GM15510 (cell line): ENCODE results near the gene LDLRAD1.

Experiments
- POLR2A ChIP-seq: IDR thresholded peaks from 3 replicates; pipeline ENCODE4 v1.6.1; 2011; ENCODE audit warnings: borderline replicate concordance; ENCODE audit not compliant: insufficient read length; ENCODE audit errors: extremely low read depth

Gene LDLRAD1

DNA sequence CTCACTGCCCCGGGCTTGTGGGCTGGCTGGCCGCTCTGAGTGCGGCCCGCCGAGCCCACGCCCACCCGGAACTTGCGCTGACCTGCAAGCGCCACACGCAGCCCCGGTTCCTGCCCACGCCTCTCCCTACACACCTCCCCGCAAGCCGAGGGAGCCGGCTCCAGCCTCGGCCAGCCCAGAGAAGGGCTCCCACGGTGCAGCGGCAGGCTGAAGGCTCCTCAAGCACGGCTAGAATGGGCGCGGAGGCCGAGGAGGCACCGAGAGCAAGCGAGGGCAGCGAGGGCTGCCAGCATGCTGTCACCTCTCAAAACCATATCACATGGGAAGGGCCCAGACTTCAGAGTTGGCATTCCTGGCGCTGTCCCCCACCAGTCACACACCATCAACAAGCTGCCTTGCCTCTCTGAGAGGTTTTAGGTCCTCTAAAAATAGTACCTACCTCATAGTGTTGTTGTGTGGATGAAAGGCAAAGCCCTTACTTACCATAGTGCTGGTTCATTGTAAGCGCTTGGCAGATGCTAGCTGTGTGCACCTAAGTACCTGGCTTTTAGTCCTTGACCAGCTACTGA, 13.4 kb downstream of the LDLRAD1 start:
- no peak for TF ChIP-seq POLR2A

DNA sequence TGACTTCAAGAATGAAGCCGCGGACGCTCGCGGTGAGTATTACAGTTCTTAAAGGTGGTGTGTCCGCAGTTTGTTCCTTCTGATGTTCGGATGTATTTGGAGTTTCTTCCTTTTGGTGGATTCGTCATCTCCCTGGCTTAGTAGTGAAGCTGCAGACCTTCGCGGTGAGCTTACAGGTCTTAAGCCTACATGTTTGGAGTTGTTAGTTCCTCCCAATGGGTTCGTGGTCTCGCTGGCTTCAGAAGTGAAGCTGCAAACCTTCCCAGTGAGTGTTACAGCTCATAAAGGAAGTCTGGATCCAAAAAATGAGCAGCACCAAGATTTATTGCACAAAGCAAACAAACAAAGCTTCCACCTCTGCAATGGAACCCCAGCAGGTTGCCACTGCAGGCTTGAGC, 14.7 kb downstream of the LDLRAD1 start:
- TF ChIP-seq POLR2A, result no peak

DNA sequence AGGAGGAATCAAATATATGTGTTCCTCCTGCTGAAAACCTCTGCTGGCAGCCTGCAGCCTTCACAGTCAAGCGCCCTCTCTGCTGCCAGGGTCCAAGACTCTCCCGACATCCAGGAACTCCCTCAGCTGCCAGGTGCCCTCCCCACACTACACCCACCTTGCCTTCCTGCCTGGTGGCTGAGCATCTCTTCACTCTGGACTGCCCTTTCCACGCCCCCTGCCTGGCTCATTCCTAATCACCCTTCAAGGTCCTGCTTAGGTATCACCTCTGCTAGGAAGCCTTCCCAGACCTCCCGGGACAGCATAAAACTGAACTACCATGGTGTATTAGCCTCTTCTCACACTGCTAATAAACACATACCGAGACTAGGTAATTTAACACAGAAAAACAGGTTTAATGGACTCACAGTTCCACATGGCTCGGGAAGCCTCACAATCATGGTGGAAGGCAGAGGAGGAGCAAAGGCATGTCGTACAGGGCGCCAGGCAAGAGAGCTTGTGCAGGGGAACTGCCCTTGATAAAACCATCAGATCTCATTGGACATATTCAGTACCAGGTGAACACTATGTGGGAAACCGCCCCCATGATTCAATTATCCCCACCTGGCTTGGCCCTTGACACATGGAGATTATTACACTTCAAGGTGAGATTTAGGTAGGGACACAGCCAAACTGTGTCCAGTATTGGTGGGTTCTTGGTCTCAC, 15.3 kb downstream of the LDLRAD1 start:
- no peak for TF ChIP-seq POLR2A

DNA sequence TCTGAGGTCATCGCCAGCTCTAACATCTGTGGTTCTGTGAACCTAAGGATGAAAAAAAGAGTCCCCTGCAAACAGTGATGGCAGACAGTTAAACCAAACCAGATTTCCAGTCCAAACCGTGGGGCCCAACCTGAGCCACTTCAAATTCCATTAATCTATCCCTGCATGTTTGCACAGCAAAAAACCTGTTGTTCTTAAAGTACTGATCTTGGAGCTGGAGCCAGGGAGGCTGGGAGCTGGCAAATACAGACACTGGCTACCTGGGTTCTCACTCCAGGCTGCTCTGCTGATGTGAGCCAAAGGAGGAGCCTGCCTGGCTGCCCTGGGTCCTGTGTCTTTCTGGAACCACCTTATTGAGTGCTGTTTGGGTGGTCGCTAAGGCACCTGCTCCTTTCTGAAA, 16.4 kb downstream of the LDLRAD1 start:
- TF ChIP-seq POLR2A, result no peak

DNA sequence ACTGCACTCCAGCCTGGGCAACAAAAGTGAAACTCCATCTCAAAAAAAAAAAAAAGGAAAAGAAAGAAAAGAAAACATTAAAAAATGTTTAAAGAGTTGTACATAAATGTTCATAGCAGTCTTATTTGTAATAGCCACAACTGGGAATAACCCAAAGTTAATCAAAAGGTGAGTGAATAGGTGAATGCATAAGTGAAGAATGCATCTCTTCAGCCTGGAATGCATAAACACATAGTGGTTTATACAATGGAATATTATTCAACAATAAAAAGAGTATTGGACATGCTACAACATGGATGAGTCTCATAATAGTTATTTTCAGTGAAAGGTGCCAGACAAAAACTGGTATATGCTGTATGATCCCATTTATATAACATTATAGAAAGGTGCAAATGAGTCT, 18.1 kb downstream of the LDLRAD1 start:
- TF ChIP-seq POLR2A, result no peak

DNA sequence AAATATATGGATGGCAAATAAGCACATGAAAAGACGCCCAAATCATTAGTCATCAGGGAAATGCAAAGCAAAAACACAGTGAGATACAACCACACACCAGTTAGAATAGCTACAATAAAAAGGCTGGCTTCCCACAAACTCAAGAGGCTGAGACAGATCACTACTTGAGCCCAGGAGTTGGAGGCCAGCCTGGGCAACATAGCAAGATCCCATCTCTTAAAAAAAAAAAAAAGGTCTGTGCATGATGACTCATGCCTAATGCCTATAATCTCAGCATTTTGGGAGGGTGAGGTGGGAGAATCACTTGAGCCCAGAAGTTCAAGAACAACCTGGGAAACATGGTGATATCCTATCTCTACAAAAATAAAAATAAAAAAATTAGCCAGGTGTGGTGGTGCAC, 19.8 kb downstream of the LDLRAD1 start:
- TF ChIP-seq POLR2A, result no peak

DNA sequence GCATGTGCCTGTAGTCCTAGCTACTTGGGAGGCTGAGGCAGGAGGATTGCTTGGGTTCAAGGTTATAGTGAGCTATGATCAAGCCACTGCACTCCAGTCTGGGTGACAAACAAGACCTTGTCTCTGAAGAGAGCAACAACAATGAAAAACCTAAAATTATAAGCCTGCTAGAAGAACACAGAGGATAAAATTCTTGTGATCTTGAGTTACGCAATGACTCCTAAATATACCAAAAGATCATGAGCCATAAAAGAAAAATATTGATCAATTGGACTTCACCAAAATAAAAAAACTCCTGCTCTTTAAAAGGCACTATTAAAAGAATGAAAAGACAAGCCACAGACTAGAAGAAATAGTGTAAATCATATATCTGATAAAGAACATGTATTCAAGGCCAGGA, 22.3 kb downstream of the LDLRAD1 start:
- TF ChIP-seq POLR2A, result no peak

DNA sequence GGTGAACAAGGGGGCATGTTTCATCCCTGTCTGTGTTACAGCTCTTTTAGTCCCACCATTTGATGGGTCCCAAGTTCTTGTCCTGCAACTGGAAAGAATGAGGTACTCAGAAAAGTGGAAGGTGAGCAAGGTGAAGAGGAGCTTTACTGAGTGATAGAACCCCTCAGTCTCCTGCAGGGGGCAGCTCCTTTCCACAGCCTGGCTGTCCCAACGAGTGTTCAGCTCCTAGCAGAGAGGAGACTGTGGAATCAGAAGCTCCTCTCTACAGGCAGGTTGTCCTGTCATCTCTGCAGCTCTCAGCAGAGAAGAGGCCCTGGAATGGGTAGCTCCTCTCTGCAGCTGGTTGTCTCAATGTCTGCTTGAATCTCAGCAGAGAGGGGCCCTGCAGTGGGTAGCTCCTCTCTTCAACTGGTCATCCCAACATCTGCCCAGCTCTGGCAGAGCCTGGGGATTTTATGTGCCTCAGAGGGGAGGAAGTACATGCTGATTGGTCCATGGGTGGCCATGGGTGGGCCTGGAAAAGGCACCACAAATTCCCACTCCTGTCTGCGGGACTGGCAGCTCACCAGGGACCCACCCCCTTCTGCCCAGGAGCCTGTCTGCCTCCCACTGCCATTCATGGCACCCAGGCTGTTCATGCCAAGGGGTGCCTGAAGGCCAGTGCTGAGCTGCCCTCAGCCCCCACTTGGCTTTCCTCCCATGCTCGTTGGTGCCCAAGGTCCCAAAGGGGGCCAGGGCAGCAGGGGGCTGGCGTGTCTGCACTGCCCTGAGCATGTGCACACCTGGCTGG, 25.7 kb downstream of the LDLRAD1 start:
- no peak for TF ChIP-seq POLR2A

DNA sequence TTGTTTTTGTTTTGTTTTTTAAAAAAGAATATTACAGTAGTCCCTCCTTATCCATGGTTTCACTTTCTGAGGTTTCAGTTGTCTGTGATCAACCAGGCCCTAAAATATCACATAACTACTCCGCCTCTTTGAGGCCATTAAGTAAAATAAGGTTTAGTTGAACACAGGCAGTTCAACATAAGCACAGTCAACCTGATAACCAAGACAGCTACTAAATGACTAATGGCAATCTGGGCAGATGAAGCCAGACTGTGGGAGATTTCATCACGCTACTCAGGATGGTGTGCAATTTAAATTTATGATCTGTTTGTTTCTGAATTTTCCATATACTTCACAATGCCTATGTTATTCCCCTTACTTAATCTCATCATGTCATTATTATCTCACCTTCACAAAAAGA, 30.1 kb downstream of the LDLRAD1 start:
- TF ChIP-seq POLR2A, result no peak

DNA sequence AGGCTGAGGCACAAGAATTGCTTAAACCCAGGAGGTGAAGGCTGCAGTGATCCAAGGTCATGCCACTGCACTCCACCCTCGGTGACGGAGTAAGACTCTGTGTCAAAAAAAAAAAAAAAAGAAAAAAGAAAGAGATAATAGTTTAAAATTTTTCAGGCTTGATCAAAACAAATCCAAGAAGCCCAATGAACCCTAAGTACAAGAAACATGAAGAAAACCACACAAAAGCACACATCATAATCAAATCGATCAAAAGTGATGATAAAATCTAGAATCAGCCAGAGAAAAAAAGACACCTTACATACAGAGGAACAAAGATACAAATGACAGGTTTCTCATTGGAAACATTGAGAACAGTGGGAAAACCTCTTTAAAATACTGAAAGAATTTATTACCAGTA, 31.5 kb downstream of the LDLRAD1 start:
- no peak for TF ChIP-seq POLR2A

DNA sequence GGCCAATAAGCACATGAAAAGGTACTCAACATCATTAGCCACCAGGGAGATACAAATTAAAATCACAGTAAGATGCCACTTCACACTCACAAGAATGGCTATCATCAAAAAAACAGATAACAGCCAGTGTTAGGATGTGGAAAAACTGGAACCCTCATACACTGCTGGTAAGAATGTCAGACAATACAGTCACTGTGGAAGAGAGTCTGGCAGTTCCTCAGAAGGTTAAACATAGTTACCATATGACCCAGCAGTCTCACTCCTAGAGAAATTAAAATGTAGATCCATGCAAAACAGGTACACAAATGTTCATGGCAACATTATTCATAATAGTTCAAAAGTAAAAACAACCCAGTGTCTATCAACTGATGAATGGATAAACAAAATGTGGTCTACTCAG, 33.3 kb downstream of the LDLRAD1 start:
- no peak for TF ChIP-seq POLR2A

DNA sequence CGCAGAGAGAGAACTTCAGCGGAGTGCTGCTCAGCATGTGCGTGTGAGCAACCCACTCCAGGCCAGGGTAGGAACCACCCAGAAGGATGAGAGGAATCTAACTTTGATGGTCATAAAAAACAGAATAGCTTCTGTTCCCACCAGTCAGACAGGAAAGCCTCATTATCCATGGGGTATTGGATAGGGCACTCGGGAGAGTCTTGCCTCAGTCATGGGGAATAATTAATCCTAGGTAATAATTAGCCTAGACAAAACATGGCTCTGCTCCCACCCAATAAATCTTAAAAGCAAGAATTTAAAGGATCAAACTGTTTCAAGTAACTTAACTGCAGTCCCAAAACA, 35.3 kb downstream of the LDLRAD1 start:
- no peak for TF ChIP-seq POLR2A

DNA sequence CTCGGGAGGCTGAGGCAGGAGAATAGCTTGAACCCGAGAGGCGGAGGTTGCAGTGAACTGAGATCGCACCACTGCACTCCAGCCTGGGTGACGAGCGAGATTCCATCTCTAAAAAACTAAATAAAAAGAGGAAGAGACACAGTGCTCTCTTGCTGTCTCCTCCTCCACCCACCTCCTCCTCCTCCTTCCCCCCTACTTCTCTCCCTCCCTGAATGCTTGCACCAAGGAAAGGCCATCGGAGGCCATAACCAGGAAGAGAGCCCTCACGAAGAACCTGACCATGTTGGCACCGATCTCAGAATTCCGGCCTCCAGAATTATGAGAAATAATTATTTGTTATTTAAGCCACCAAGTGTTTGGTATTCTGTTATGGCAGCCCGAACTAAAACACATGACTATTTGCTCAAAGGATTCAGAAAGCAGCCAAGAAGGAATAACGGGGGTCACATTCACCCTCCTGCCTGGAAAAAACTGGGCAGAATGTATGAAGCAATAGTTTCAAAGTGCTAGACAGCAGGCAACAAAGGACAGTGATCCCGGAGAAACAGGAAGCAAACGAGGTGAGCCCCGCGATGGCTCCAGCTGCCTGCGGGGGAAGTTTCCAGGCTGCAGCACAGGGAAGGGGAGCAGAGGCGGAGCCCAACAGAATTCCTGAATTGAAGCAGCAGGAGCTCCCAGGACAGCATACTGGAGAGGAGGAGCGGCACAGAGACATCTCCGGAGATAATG, 35.8 kb downstream of the LDLRAD1 start:
- TF ChIP-seq POLR2A, result no peak

DNA sequence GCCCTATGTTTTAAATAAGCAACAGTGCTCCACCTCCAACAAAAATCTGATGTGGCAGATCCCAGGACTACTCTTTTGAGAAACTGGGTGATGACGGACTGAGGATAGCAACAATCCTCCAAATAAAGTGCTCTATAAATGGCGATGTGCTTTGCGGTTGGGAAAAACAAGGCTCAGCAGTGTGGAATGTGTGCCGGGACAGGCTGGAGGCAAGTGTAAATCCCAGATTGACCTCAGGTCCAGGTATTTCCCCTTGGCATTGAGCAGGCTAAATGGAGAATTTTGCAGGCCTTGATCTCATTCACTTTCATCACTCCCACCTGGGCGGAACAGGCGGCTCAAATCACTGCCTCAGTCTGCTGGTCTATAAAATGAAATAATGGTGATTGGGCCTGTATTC, 36.8 kb downstream of the LDLRAD1 start:
- TF ChIP-seq POLR2A, result no peak

DNA sequence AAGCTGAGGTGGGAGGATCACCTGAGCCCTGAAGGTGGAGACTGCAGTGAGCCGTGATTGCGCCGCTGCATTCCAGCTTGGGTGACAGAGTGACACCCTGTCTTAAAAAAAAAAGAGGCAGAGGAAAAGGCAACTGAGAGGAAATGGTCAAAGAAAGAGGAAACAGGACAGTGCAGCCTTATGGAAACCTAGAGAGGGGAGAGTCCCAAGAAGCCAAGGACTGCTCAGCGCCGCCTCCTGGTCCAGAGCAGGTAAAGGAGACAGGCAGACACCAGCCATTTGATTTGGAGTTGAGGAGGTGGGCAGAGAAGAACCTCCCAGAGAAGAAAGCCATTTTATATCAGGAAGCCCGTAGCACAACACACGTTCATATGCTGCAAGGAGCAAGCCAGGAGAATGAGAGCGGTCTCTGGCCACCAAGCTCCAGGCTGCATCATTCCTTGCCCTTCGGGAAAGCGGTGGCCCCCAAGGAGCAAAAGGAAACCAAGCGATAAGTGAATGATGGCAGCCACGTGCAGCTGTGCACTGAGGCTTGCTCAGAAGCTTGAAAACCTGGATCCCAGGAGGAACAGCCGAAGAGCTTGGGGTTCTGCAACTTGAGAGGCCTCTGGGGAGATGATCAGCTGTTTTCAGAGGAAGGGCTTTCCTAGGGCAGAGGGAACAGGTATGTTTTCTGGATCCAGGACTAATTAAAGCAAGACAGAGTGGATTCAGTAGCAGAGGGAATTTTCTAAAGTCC, 38.1 kb downstream of the LDLRAD1 start:
- TF ChIP-seq POLR2A, result no peak

DNA sequence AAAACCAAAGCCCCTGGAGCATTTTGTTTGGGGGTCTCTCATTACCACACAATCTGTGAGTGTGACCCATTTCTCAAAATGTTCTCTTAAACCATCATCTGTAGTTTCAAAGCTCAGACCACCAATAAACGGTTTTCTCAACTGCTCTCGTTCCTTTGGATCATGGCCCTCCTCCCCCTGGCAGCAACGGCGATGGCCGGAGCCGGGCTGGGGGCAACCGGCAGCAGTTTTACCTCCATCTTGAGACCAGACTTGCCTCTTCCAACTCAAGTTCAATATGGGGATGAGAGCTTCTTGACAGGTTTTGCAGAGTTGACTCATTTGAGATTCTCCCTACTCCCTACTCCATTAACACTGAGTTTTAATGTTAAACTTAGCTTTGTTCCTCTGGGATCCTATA, 42.1 kb downstream of the LDLRAD1 start:
- TF ChIP-seq POLR2A, result no peak

DNA sequence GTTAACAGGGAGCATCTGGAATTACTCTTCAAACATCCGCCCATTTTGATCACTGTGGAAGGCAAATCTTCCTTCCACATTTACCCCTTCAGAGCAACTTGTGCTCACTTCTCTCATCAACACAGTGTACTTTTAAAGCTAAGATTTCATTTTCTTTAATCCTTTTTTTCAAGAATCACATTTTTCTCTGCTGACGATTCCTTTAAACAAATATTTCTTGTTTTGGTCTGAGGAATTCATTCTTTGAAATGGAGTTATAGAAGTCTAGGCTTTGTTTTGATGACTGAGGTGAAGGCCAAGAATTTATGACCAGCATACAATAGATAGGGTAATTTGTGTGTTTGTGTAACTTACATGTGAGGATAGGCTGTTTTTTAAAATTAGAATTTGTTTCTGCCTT, 46.3 kb downstream of the LDLRAD1 start:
- no peak for TF ChIP-seq POLR2A
